ENCODE data around the gene CCL13. TPM values are rescaled to one million over a fixed set of nuclear protein-coding genes. Genes with fewer than 3 reads are reported as not detected.

Gene CCL13
- total and polyA plus RNA-seq, 2 donors, result 1.6 to 3.5 TPM

DNA sequence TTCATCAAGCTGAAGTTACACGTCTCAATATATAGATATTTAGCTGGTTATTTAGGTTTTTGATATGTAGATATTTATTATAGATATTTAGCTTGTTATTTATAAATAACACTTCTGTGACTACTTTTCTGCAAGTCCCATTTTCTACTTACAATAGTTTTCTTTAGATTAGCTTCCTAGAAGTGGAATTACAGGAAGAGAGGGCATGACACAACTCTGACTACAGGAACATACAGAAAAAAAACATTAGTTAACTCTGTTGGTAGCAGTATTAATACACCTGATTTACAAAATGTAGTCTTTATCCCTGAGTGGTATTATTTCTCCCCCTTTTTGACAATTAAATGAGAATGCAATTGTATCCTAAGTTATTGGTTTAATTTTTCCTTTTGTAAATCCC, 28.0 kb downstream of the CCL13 start:
- no peak overlapping the region for H3K4me3 ChIP-seq (ENCODE audit: low read depth, low read length)
- H3K36me3 ChIP-seq (ENCODE audit: insufficient read depth), result no peaks in the 10 kb centered on the region
- no peaks in the 10 kb centered on the region for H3K4me1 ChIP-seq (ENCODE audit: insufficient read depth)
- WGBS, result 59% methylated on average over 1 of the region's 1 CpG
- DNase-seq (ENCODE audit: extremely low spot score), result no peak
- H3K27ac ChIP-seq (ENCODE audit: low read depth), result no peak overlapping the region

- 72% methylated on average over 9 of the region's 9 CpGs for WGBS
- Histone ChIP-seq H3K4me3 (ENCODE audit: low read depth, low read length) (no peak overlapping the region), H3K36me3 (ENCODE audit: insufficient read depth) (no peaks in the 10 kb centered on the region), H3K27ac (ENCODE audit: low read depth) (no peak overlapping the region), H3K4me1 (ENCODE audit: insufficient read depth) (no peaks in the 10 kb centered on the region)
- DNase-seq (ENCODE audit: extremely low spot score), result no peak
These were observed 28.7 kb downstream of the CCL13 start for GRCh38 chr17:34384822-34385605.

DNA sequence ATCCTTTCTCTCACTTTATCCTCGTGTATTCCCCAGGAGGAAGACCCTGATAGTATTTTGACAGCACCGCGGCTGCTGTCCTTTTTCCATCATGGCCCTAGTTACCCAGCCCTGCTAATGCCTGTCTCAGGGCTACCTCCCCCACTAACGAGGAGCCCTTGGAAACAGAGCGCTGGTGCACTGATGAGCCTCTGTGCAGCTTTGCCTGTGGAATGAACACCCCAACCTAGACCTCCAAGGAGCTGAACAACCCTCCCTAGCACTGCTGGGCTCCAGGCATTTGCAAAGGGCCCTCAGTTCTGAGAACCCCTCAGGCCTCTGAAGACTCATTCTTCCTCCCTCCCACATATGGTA, 30.0 kb downstream of the CCL13 start:
- 84% methylated on average over 5 of the region's 5 CpGs for WGBS
- no peak overlapping the region for H3K27ac ChIP-seq (ENCODE audit: low read depth)

GRCh38 chr17:34386697-34387550, 30.6 kb downstream of the CCL13 start:
- Histone ChIP-seq H3K4me3 (ENCODE audit: low read depth, low read length) (no peak overlapping the region), H3K27ac (ENCODE audit: low read depth) (no peak overlapping the region), H3K4me1 (ENCODE audit: insufficient read depth) (no peaks in the 10 kb centered on the region), H3K36me3 (ENCODE audit: insufficient read depth) (no peaks in the 10 kb centered on the region)
- 63% methylated on average over 5 of the region's 5 CpGs for WGBS
- DNase-seq (ENCODE audit: extremely low spot score), result no peak

More for the DNA sequence above, 30.0 kb downstream of the CCL13 start:
- Histone ChIP-seq H3K4me3 (ENCODE audit: low read depth, low read length) (no peak overlapping the region), H3K4me1 (ENCODE audit: insufficient read depth) (no peaks in the 10 kb centered on the region), H3K36me3 (ENCODE audit: insufficient read depth) (no peaks in the 10 kb centered on the region)
- no peak for DNase-seq (ENCODE audit: extremely low spot score)

DNA sequence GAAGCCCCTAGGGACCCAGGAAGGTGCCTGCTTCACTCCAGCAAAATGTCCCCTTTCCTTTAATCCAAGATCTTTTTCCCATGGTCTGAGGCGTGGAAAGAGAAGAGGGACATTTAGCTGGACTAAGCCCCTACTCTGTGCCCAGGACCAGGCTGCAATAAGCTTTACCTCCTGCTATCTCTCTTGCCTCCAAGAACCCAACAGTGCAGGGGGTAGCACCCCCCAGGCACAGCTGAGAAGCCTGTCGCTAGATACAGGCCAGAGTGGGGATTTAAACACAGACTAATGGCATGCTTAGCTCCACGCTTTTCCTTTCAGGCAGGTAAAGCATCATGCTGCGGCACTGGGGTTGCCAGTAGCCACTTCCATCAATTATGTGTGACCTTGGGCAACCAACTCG, 31.3 kb downstream of the CCL13 start:
- no peaks in the 10 kb centered on the region for H3K4me1 ChIP-seq (ENCODE audit: insufficient read depth)
- WGBS, result 57% methylated on average over 5 of the region's 5 CpGs

GRCh38 chr17:34389126-34389750, 33.0 kb downstream of the CCL13 start:
- Histone ChIP-seq H3K4me3 (ENCODE audit: low read depth, low read length) (no peak overlapping the region), H3K4me1 (ENCODE audit: insufficient read depth) (no peaks in the 10 kb centered on the region), H3K36me3 (ENCODE audit: insufficient read depth) (no peaks in the 10 kb centered on the region), H3K27ac (ENCODE audit: low read depth) (no peak overlapping the region)
- DNase-seq (ENCODE audit: extremely low spot score), result no peak
- WGBS, result 66% methylated on average over 6 of the region's 6 CpGs

More for the DNA sequence above, 31.3 kb downstream of the CCL13 start:
- DNase-seq (ENCODE audit: extremely low spot score), result no peak
- Histone ChIP-seq H3K4me3 (ENCODE audit: low read depth, low read length) (no peak overlapping the region), H3K27ac (ENCODE audit: low read depth) (no peak overlapping the region), H3K36me3 (ENCODE audit: insufficient read depth) (no peaks in the 10 kb centered on the region)

DNA sequence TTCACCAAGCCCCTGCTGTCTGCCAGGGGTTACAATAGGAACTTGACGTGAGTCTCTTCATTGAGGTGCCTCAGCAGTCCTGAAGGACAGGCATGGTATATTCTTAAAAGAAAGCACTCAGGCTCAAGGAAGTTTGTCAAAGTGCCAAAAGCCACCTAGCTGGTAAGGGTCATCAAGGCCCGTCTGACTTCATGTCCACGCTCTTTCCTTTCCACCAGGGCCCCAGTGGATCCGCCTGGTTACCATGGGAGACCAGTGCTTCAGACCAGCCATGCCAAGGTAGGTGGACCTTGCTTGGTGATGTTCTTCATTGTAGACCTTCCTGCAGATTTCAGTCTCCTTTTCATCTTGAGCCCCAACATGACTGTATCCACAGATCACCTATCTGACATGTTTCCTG, 34.4 kb downstream of the CCL13 start:
- Histone ChIP-seq H3K27ac (ENCODE audit: low read depth) (no peak overlapping the region), H3K4me3 (ENCODE audit: low read depth, low read length) (no peak overlapping the region), H3K4me1 (ENCODE audit: insufficient read depth) (no peaks in the 10 kb centered on the region), H3K36me3 (ENCODE audit: insufficient read depth) (no peaks in the 10 kb centered on the region)
- WGBS, result 85% methylated on average over 4 of the region's 4 CpGs
- DNase-seq (ENCODE audit: extremely low spot score), result no peak

GRCh38 chr17:34391241-34391640, 35.0 kb downstream of the CCL13 start:
- no peak for DNase-seq (ENCODE audit: extremely low spot score)
- 69% methylated on average over 2 of the region's 2 CpGs for WGBS
- Histone ChIP-seq H3K4me1 (ENCODE audit: insufficient read depth) (no peaks in the 10 kb centered on the region), H3K27ac (ENCODE audit: low read depth) (no peak overlapping the region), H3K36me3 (ENCODE audit: insufficient read depth) (no peaks in the 10 kb centered on the region), H3K4me3 (ENCODE audit: low read depth, low read length) (no peak overlapping the region)

GRCh38 chr17:34393401-34393800, 37.1 kb downstream of the CCL13 start:
- 68% methylated on average over 3 of the region's 3 CpGs for WGBS
- Histone ChIP-seq H3K4me3 (ENCODE audit: low read depth, low read length) (no peak overlapping the region), H3K27ac (ENCODE audit: low read depth) (no peak overlapping the region), H3K36me3 (ENCODE audit: insufficient read depth) (no peaks in the 10 kb centered on the region), H3K4me1 (ENCODE audit: insufficient read depth) (no peaks in the 10 kb centered on the region)
- no peak for DNase-seq (ENCODE audit: extremely low spot score)

GRCh38 chr17:34397265-34397664, 41.0 kb downstream of the CCL13 start:
- Histone ChIP-seq H3K4me3 (ENCODE audit: low read depth, low read length) (no peak overlapping the region), H3K4me1 (ENCODE audit: insufficient read depth) (no peaks in the 10 kb centered on the region), H3K36me3 (ENCODE audit: insufficient read depth) (no peaks in the 10 kb centered on the region), H3K27ac (ENCODE audit: low read depth) (no peak overlapping the region)
- DNase-seq (ENCODE audit: extremely low spot score), result no peak

GRCh38 chr17:34398990-34399389, 42.7 kb downstream of the CCL13 start:
- whole genome bisulfite sequencing, result 45% methylated on average over 2 of the region's 2 CpGs
- Histone ChIP-seq H3K4me1 (ENCODE audit: insufficient read depth) (no peaks in the 10 kb centered on the region), H3K27ac (ENCODE audit: low read depth) (no peak overlapping the region), H3K4me3 (ENCODE audit: low read depth, low read length) (no peak overlapping the region), H3K36me3 (ENCODE audit: insufficient read depth) (no peaks in the 10 kb centered on the region)
- no peak for DNase-seq (ENCODE audit: extremely low spot score)

- 56% methylated on average over 1 of the region's 1 CpG for WGBS
These were observed 43.4 kb downstream of the CCL13 start for GRCh38 chr17:34399725-34400124.

GRCh38 chr17:34400301-34400931, 44.1 kb downstream of the CCL13 start:
- no peak overlapping the region for H3K4me3 ChIP-seq (ENCODE audit: low read depth, low read length)
- no peaks in the 10 kb centered on the region for H3K36me3 ChIP-seq (ENCODE audit: insufficient read depth)
- H3K27ac ChIP-seq (ENCODE audit: low read depth), result no peak overlapping the region
- 65% methylated on average over 10 of the region's 10 CpGs for WGBS
- DNase-seq (ENCODE audit: extremely low spot score), result no peak
- H3K4me1 ChIP-seq (ENCODE audit: insufficient read depth), result no peaks in the 10 kb centered on the region

More at GRCh38 chr17:34399725-34400124, 43.4 kb downstream of the CCL13 start:
- H3K27ac ChIP-seq (ENCODE audit: low read depth), result no peak overlapping the region
- H3K4me1 ChIP-seq (ENCODE audit: insufficient read depth), result no peaks in the 10 kb centered on the region
- H3K36me3 ChIP-seq (ENCODE audit: insufficient read depth), result no peaks in the 10 kb centered on the region
- H3K4me3 ChIP-seq (ENCODE audit: low read depth, low read length), result no peak overlapping the region
- DNase-seq (ENCODE audit: extremely low spot score), result no peak

Measured in urinary bladder (tissue), 4 donors.